NCI-H146 treated with DMSO at 0.1 percent for 48 hours (cell line): ENCODE measurements around the gene CYP24A1.

Source experiments
- DNase-seq: peaks from one replicate; lab custom pipeline; 2025; ENCODE audit not compliant: unreplicated experiment; lab: John Stamatoyannopoulos, UW

Gene CYP24A1

DNA sequence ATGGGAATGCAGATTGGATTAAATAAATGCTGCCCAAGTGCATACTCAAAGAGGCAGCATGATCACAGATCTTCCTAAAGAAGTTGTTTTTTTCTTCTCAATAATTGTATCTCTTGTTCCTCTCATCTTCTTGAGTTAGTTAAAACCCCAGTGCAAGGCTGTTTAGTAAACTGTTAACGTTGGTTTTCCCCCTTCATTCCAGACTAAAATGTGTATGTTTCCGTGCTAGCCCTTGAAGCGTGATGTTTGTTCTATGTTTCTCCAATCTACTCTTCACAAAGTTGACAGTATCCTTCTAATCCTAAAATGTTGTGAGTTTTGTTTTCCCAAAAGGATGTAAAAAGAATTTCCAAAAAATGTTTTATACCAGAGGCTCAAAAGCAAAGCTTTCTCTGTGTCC, 15.6 kb downstream of the CYP24A1 start:
- DNase-seq, result no peak

DNA sequence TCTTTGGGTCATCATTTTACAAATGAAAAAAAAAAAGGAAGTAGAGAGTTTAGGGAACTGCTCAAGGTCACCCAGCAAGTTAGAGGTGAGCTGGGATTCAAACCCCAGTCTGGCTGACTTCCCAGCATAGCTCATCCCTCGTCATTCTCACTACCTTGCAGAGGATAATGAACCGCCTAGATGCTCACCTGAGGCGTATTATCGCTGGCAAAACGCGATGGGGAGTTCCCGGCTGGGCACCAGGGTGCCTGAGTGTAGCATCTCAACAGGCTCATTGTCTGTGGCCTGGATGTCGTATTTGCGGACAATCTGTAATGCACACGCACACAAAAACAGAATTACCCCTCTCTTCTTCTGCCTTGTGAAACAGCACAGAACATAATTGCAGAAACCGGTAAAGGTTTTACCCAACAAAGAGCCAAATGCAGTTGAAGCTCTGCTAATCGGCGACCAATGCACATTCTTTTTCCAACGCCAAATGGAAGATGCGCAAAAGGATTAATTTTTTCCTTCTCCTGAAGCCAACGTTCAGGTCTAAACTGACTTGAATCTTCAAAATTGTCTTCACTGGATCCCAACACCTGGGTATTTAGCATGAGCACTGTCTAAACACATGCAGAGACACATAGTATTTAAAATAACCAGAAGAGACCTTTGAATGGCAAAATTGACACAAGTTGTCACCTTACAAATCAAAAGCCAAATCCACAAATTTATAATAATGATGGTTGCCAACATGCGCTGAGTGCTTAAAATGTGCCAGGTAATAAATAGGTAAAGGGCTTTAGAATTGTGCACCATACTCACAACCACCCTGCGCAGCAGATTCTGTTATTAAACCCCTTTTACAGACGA, 16.6 kb downstream of the CYP24A1 start:
- no peak for DNase-seq

DNA sequence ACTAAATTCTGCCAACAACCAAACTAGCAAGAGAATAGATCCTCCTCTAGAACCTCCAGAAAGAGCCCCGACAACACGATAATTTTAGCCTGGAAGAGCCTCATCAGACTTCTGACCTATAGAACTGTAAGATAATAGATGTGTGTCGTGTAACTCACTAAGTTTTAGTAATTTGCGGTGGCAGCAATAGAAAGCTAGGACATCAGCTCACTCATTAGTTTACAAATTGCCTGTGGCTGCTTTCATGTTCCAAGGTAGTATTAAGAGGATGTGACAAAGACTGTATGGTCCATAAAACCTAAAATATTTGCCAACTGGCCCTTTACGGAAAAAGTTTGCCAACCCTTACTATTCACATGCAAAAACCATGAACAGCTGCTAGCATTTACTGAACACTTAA, 17.3 kb downstream of the CYP24A1 start:
- DNase-seq, result no peak

GRCh38 chr20:54155736-54156317, 18.0 kb downstream of the CYP24A1 start:
- no peak for DNase-seq

GRCh38 chr20:54154439-54154838, 19.3 kb downstream of the CYP24A1 start:
- DNase-seq, result no peak

DNA sequence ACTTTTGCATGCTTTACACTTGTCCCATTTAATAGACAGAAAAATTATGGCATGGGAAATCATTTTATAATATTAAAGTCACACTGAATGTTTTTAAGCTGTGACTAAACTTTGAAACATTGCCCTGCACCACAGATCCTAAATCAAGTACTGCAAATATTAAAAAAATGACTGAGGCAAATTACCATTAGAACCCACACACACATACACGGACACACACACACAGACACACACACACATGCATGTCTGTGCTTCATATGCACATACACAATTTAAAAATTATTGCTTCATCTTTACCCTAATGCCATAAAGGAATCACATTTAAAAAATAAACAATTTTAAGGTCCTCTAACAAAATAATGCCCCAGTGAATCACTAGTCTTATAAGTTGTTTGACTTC, 19.9 kb downstream of the CYP24A1 start:
- DNase-seq, result no peak

DNA sequence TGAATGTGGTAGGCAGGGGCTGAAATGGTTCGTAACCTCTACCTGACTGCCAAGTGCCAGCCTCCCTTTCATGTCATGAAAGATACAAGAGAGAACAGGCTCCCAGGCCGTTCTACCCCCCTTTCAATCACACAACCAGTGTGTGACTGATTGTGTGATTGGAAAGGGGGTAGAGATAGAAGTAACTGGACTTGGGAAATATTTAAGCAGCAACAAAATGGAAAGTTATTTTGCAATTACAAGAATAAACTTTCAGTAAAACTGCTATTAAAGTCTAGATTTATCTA, 20.8 kb downstream of the CYP24A1 start:
- DNase-seq, result no peak

- DNase-seq, result no peak
Measured at GRCh38 chr20:54152227-54153040, 21.4 kb downstream of the CYP24A1 start.

GRCh38 chr20:54151511-54152226, 22.1 kb downstream of the CYP24A1 start:
- DNase-seq, result no peak

DNA sequence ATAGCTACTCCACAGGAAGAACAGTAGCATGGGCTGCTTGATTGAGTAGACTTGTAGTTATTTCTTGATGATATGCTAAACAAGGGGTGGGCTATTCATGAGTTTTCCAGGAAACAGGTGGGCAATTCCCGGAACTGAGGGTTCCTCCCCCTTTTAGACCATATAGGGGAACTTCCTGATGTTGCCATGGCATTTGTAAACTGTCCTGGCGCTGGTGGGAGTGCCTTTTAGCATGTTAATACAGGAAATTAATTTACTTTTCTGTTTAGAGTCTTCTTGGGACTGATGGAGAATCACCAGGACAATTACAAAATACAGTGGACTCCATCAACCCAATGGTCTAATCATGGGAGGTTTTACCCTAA, 22.7 kb downstream of the CYP24A1 start:
- DNase-seq, result no peak

GRCh38 chr20:54149765-54150264, 24.0 kb downstream of the CYP24A1 start:
- no peak for DNase-seq

- no peak for DNase-seq
Measured at GRCh38 chr20:54148947-54149764, 24.6 kb downstream of the CYP24A1 start.

GRCh38 chr20:54146672-54147071, 27.1 kb downstream of the CYP24A1 start:
- DNase-seq, result no peak

DNA sequence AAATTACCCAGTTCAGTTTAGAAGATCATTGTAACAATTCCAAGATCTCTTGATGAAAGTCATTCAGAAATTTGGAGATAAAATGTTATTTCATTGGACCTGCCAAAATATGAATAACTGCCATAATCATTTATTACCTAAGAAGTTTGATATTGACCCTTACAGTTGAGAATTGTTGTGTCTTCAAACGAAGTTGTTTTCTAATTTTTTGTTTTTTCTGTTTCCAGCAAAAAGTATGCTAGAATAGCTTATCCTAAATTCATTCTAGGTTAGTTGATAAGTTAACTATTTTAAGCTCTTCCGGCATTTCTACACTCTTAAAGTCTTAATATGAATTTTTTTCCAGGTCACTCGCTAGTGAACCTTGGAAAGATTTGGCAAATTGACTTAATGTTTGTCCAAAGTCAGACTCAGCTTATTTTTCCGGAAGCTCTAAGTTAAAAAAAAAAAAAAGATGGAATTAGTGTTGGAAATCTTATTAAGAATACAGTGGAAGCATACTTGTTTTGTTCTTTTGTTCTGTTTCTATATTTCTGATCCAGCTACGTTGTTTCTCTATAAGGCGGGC, 28.9 kb downstream of the CYP24A1 start:
- no peak for DNase-seq

DNA sequence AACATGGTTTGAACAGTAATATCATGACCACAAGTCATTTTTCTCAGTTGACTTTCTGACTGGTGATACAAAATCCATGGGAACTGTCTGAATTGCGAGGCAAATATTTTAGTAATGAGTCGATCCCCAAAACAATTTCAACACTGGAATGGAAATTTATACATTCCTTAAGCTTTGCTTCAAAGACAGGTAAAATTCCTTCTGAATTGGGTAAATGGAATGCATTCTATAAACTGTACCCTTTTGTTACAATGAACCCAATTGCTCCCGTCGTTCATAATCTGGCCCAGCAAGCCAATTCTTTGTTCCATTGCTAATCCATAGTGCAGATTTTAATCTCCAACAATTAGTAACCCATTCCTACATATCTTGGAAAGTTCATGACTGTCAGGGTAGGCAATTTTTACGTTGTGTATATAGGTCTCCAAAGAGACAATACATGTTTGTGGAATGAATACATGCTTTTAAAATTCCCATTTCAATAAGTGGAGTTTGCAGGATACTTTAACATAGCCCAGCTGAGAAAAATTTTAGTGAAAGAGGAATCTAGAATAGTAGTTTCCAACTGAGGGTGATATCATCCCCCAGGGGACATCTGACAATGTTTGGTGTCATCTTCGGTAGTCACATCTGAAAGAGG, 32.7 kb downstream of the CYP24A1 start:
- no peak for DNase-seq

DNA sequence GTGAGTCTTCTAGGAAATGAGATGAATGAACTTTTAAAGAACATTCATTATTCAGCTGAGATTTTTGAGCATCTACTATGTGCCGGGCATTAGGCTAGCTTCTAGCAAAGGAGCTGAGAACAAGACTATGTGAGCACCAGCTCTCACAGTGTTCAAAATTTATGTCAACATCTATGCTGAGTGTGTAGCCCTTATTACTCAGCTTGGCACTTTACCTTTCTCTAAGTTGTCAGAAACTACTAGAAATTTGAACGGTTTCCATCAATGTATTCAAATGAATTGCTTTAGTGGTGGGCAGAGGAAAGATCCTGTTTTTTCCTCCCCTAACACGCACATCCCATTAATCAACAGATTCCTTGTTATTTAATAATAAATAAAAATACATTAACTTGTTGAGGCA, 33.3 kb downstream of the CYP24A1 start:
- no peak for DNase-seq

DNA sequence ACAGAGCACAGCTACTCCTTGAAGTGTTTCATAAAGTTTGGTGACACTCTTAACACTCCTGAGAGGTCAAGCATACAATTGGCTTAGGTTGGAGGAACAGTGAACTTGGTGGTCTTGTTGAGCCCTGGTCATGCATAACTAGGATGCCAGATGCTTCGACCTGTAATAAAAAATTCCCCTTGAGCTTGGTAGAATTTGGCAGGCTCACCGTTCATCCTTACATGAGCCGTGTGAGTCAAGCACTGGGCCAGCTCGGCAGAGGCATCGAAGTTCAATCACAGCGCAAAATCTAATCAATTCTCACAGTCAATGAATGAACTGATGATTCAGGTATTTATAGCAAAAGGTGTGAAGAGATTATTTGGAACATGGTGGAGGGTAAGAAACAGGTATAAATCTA, 33.7 kb downstream of the CYP24A1 start:
- DNase-seq, result no peak

- no peak for DNase-seq
Measured at GRCh38 chr20:54139188-54139587, 34.6 kb downstream of the CYP24A1 start.

- DNase-seq, result no peak
Measured at GRCh38 chr20:54138427-54138826, 35.4 kb downstream of the CYP24A1 start.

DNA sequence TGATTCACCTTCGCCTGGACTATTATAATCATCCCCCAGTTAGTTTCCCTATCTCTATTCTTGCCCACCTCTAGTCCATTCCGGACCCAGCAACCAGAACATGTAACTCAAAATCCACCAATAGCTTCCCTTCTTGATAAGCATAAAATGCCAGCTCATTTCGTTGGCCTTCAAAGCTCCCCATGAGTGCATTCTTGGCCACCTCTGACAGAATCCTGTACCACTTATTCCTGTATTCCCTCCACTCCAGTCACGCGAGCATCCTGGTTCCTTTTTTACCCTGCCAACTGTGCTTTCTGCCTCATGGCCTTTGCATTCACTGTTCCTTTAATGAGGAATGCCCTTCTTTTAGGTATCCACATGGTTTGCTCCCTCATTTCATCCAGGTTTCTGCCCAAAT, 36.7 kb downstream of the CYP24A1 start:
- DNase-seq, result no peak
